HG03457 (cell line): Measurements from ENCODE around the gene IDH2.
"Not testable (repeated sequence)": the region's sequence is repeated elsewhere in the genome, so short reads cannot be mapped to it uniquely, and the experiment has no call there.

ENCODE experiments used
- ATAC-seq: cut with Tn5 transposase; IDR thresholded peaks from one replicate; pipeline ENCODE4 v1.9.1; 2021; ENCODE audit warnings: moderate number of reproducible peaks; ENCODE audit not compliant: unreplicated experiment

Gene IDH2

DNA sequence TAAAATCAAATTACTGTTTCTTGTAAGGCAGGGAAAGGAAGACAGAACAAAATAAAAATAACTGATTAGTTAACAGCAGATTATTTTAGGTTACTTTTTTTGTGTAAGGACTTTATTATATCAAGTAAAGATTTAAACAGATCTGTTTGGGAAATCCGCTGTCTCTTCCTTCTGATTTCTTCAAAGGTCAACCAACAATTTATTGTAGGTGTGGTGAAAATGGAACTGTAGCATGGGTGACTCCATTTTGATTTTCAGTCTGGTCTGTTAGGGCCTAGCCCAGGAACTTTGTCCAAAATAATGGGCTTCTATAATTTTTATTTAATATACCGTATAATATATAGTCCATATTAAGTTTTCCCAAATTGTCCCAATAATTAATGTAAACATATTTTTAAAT is 13.5 kb upstream of the IDH2 start:
- ATAC-seq, result no peak

DNA sequence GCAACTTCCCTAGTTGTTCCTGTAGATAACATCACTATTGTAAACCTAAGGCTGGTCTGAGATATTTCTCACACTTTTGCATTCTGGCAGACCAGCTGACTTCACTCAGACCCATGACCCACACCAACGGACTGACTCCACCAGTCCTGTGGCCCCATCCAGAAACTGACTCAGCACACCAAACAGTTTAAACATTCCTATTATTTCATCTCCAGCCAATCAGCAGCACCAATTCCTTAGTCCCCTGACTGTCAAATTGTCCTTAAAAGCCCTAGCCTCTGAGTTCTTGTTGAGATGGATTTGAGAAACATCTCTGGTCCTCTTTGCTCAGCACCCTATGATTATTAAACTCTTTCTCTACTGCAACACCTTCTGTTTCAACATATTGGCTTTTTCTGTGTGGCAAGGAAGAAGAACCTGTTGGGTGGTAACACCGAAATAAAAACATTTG is 12.2 kb upstream of the IDH2 start:
- ATAC-seq, result no peak

DNA sequence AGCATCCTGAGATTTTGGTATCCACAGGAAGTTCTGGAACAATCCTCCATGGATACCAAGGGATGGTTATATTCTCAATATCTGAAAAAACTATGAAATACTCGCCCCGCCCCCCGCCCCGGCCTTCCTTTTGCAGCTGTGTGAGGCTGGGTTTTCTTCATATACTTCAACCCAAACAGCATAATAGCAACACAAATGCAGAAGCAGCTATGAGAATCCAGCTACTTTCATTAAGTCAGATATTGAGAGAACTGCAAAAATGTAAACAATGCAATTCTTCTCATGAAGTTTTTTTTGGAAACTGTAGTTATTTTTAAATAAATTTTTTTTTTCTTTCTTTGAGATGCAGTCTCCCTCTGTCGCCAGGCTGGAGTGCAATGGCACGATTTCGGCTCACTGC is 10.9 kb upstream of the IDH2 start:
- ATAC-seq, result no peak

DNA sequence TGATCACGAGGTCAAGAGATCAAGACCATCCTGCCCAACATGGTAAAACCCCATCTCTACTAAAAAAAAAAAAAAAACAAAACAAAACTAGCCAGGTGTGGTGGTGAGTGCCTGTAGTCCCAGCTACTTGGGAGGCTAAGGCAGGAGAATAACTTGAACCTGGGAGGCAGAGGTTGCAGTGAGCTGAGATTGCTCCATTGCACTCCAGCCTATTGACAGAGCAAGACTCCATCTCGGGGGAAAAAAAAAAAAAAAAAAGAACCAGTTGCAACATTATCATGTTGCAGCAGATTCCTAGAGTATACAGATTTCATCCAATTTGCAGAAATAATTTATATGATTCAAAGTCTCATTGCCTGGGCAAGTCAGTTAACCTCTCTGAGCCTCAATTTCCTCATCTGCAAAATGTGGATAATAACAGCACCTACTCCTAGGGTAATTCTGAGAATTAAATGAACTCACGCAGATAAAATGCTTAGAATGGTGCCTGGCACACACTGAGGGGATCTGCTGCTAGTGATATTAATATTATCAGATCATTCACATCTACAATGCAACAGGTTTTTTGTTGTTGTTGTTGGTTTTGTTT is 7.0 kb upstream of the IDH2 start:
- ATAC-seq, result not testable (repeated sequence)

DNA sequence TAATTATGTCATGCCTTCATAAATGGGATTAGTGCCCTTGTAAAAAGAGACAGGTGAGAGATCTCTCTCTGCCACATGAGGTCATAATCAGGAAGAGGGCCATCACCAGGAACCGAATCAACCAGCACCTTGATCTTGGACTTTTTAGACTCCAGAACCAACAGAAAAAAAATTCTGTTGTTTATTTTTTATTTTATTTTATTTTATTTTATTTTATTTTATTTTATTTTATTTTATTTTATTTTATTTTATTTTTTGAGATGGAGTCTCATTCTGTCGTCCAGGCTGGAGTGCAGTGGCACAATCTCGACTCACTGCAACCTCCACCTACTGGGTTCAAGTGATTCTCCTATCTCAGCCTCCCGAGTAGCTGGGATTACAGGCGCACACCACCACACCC is 5.8 kb upstream of the IDH2 start:
- ATAC-seq, result not testable (repeated sequence)

DNA sequence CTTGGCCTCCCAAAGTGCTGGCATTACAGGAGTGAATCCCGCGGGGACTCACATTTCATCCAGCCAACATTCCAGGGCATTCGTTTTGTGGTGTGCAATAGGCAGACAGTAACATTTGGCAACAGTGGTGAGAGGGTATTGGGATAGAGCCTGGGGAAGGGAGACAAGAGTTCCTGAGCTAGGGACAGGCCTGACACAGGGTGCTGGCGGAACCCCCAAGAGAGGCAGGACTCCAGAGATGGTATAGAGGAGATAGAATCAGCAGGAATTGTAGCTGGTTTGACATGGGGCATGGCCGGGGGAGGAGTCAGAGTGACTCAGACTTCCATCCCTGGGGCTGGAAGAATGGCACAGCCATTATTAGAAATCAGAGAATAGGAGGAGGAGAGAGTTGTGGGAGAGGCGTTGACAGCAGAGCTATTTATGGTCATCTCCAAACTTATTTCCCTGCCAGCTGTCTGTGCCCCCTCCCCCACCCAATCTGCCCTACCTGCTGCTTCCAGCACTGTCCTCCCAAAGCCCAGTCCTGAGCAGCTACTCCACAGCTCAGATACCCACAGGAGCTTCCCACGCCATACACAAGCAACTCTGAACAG is 4.4 kb upstream of the IDH2 start:
- ATAC-seq, result no peak

DNA sequence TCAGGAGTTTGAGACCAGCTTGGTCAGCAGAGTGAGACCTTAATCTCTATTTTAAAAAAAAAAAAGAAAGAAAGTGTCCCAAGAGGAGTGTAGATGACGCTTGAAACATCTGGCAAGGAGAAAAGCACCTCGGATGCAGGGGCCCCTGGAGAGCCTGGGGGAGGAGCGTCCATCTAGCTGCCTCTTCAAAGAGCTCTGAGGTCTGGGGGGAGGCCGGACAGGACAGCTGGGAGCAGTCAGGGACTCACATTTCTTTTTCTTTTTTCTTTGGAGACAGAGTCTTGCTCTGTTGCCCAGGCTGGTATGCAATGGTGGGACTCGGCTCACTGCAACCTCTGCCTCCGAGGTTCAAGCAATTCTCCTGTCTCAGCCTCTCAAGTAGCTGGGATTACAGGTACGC is 3.3 kb upstream of the IDH2 start:
- no peak for ATAC-seq

DNA sequence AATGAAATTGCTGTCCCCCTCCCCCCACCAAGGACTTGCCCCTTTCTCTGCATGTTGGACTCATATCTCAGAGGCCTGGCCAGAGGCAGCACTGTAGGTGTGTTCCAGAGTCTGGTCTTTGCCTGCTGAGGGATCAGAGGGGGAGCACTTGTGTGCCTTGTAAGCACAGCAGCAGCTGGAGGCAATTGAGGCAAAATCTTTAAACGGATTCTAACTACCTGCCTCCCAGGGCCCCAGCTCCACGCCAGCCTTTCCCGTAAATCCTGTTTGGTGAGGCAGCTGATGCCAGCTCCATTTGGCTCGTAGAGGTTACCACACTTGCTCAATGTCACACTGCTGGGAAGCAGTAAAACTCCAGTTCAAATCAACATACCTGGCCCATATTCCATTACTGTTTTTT is 2.3 kb upstream of the IDH2 start:
- ATAC-seq, result no peak

DNA sequence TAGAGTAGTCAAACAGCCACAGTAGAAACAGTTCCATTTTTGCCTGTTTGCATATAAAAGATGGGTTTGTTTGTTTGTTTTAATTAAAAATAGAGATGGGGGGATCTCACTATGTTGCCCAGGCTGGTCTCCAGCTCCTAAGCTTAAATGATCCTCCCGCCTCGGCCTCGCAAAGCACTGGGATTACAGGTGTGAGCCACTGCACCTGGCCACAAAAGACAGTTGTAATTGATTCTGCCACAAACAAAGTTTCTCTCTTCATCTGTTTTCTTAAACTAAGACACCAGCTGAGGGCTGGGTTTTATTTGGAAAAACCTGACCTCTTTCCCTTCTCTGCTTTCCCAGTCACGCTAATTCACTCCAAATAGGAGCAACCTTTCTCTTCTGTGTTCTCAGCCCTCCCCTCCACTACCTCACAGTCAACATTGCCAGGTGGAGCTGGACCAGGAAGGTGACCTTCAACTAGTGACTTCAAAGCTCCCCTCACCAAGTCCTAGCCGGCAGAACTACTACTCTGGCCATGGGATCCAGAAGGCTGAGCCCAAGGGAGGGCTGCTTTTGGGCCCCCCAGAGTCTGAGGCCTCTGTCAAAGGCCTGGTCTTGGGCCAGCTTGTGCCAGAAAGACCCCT is 1.5 kb upstream of the IDH2 start:
- ATAC-seq, result no peak

DNA sequence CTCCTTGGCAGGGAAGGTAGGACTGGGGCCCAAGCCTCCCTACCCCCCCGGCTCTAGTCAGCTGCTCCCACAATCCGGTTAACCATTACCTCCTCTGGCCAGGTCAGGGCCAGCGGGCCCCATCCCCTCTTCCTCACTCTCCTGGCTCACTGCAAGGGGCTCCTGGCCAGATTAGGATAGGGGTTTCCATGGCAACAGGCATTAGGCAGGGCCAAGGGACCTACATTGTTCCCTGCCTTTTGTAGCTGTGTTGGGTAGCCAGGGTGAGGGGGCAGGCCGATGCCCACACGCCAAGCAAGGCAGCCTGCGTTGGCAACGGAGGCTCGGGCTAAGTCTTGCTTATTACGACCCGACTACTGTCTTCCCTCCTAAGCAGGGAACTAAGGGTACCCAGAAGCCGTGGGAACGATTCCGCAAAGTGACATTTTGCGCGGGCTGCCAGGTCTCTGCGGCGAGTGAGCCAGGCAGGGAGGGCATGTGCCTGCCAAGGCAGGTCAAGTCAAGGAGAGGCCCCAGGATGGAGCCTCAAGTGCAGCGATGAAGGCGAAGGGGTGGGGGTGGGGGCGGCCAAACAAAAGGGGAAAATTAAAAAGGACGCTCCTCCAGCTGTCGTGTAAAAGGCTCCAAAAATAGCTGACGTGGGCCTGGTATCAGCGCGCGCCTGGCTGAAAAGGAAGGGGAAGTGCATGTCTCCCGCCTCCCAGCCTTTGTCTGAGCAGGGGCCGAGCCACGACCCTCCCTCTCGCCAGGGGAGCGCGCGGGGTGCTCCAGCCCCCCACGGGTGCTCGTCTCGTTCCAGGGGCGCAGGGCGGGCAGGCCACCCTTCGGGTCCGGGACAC is 919 bp downstream of the IDH2 start:
- ATAC-seq, result no peak

DNA sequence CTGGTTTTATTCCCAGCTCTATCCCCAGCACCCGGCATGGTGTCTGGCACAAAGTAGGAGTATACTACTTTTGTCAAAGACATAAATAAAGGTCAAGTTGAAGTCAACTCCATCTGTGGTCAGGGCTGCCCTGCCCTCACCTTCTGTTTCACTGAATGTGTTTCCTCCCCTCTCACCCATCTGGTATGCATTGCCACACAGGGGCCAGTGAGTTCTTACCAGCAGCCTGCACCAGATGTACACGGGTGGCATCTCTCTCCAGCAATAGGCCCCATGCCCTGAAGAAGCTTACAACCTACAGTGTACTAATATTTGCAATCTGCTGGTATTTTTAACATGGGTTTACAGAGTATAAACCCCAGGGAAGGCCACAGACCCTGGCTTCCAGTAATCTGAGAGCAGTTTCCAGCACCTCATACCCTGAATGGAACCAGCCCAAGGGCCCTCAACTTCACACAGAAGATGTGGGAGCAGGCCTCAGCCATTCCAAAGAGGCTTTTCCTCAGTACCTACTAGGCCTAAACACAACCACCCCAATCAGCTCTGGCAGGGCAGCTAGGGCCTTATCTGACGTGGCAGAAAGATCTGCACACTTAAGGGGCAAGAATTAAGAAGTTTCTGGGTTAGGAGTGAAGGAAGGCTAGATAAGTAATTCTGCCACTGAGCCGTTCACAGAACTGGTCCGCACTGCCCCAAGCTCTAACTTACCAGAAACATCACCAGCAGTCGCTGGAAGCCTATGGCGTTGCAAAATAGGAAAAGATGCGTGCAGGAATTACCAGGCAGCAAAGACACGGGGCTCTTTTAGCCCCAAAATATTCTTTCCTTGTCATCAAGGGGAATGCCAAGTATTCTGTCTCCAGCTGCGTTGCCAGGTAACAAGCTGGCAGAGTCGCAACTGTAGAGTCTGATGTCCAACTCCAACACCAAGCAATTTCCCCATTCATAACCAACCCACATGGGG is 2.1 kb downstream of the IDH2 start:
- ATAC-seq, result no peak

DNA sequence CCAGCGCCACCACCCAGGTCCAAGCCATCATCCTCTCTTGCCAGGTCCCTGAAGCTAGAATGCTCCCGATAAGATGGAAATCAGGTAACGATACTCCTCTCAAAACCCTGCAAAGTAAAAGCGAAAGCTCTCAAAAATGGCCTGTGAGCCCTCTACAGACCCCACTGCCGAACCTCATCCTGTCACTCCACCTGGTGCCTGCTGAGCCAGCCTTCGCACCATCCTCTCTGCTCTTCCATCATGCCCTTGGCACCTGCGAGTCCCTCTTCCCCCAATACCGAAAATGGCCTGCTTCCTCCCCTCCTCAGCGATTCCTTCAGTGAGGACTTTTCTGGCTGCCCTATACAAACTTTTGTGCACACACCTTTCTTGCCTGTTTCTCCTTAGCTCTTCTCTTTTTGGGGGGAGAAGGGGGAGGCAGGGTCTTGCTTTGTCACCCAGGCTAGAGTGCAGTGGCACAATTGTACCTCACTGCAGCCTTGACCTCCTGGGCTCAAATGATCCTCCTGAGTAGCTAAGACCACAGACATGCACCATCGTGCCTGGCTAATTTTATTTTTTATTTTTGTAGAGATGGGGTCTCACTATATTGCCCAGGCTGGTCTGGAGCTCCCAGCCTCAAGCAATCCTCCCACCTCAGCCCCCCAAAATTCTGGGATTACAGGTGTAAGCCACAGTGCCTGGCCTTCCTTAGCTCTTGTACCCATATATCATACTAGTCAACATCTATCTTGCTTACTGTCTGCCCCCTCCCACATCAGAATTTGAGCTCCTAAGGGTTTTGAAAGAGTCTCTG is 3.0 kb downstream of the IDH2 start:
- ATAC-seq, result no peak

DNA sequence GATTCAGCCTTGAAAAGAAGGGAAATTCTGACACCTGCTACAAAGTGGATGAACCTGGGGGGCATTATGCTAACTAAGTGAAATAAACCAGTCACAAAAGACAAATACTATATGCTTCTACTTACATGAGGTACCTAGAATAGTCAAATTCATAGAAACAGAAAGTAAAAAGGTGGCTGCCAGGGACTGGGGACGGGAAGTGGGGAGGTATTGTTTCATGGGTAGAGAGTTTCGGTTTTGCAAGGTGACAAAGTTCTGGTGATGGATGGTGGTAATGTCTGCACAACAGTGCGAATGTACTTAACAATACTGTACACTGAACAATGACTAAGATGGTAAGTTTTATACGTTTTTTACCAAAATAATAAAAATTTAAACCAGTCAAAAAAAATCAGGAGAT is 4.8 kb downstream of the IDH2 start:
- peak; percentile 55 for ATAC-seq

DNA sequence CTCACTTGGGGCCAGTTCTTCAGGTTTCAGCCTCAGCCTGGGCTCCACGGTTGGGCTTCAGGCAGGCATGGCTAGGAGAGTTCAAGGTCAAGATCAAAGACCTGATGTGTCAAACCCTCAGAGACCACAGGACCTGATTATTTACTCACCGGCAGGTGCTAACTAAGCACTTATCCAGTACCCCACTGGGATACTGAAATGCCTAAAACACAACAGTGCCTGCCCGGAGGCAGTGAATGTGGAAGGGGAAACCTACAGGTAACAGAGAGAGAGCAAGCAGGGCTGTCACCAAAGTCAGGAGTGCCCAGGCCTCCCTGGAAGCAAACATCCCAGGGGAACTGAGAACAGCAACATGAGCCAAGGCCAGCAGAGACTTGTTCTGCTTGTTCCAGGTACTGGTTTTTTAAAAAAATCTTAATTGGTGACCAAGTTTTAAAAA is 6.7 kb downstream of the IDH2 start:
- ATAC-seq, result no peak

DNA sequence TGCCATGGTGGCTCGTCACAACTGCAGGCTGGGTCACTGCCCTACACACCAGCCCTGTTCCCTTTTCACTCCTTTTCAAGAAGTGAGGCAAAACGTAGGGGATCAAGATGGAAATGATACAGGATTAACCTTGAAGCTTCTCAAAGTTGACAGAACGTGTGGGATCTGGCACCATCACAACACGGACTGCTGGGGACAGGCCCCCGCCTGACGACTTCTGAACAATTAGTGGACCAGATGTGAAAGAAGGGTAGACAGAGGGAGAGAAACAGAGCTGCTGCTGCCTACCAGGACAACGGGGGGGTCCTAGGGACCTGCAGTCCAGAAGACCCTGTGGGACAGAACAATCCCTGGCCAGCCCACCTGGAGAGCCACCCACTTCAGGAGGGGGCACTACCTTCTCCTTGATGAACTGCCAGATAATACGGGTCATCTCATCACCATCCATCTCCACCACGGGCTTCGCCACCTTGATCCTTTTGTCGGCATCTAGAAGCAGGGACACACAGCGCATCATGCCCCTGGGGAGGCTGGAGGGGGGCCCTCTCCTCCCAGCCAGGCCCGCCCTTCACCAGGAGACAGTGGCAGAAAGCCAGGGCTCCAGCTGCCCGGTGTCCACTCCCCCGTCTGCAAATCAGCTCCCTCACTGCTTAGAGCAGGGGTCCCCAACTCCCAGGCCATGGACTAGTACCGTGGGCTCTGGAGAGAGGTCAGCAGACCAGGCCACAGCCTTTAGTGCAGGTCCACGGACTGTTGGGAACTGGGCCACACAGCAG is 10.9 kb downstream of the IDH2 start:
- ATAC-seq, result no peak

DNA sequence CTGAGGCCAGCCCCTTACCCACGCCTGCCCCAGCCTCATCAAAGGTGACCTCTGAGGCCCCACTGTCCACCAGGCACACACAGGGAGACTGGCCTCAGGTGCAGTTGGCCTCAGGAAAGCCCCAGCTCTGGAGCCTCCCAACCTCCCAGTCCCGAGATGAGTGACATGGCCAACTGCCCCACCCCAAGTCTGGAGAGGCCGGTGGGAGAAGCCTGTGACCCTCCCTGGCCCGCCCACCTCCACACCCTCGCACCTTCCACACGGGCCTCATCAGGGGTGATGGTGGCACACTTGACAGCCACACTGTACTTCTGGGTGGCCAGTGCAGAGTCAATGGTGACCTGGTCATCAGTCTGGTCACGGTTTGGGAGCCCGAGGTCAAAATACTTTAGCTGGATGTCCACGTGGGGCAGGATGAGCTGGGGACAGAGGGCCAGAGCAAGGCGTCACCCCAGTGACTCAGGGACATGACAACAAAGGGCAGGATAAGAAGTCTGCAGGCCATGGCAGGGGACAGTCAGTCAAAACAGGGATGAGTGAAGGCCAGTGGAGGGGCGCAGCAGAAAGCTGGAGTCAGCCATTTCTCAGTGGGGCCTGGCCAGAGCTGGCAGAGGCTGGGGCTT is 11.9 kb downstream of the IDH2 start:
- no peak for ATAC-seq

DNA sequence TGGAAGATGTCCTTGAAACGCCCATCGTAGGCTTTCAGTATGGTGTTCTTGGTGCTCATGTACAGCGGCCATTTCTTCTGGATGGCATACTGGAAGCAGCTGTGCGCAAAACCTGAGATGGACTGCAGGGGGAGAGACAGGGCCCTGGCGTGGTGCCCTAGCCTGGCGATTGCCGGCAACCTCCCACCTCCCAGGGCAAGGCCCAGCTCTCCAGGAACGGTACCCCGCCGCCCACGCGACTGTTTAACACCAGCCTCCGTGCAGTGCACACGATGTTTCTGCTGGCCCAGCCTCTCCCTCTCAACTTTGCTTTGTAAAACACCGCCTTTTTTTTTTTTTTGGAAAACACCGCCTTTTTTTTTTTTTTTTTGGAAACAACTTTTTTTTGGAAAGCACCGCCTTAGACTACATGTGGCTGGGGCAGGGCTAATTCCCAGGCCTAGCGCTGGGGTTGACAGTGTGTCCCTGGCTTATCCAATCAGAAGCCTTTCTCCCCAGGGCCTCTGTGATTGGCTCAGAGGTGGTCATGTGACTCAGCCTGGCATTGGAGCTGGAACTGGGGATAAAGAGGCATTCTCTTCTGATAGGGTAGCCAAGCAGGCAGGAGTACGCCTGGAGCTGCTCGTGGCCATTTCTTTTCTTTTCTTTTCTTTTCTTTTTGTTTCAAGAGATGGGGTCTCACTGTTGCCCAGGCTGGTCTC is 14.7 kb downstream of the IDH2 start:
- no peak for ATAC-seq

DNA sequence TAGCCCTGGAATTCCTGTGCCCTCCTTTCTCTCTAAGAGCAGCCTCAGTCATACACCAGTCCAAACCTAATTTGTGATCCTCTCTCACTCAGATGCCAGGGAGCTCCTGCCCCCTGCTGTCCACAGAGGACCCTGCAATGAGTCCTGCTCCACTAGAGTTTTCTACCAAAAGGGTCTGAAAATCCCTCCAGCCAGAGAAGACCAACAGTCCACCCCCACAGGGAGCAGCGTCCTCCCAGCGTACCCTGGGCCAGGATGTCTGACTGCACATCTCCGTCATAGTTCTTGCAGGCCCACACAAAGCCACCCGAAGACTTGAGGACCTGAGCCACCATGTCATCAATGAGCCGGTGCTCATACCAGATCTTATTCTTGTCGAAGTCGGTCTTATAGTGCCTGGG is 15.4 kb downstream of the IDH2 start:
- no peak for ATAC-seq
